Smooth muscle cell of the brain vasculature (primary cell): ENCODE measurements around the gene NFATC2IP.
"Not testable (repeated sequence)": the region's sequence is repeated elsewhere in the genome, so short reads cannot be mapped to it uniquely, and the experiment has no call there.

Experiments used
- DNase-seq: peaks from one replicate; pipeline ENCODE4 v3.0.0-alpha.2; 2012; ENCODE audit warnings: low read depth, low spot score

Gene NFATC2IP

DNA sequence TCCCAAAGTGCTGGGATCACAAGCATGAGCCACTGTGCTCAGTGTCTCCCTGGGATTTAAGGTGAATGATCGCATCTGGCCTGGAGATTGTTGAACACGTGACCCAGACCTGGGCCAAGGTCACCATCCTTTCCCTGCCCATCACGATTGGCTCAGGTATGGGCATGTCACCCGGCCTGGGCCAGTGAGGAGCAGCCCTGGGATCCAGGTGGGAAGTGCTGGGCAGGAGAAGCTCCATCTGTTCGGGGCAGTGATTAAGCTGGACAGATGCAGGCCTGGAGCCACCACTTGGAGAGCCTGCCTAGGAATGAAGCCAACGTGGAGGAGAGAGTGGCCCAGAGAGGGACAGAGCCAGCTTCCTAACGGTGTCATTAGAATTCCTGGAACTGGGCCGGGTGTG, 41.0 kb downstream of the NFATC2IP start:
- DNase-seq: no peak

DNA sequence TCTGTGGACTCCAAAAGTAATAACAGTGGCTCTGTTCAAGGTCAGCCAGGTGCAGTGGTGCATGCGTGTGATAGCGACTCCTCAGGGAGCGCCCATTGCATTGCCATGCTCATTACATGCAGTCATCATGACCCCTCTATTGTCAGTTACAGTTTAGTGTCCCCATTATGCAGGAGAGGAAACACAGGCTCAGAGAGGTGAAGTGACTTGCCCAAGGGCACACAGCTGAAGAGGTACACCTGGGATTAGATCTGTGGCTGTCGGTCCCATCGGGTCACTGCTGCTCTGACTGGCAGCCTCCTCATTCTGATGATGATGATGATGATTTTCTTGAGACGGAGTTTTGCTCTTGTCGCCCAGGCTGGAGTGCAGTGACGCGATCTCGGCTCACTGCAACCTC, 41.8 kb downstream of the NFATC2IP start:
- no peak for DNase-seq

DNA sequence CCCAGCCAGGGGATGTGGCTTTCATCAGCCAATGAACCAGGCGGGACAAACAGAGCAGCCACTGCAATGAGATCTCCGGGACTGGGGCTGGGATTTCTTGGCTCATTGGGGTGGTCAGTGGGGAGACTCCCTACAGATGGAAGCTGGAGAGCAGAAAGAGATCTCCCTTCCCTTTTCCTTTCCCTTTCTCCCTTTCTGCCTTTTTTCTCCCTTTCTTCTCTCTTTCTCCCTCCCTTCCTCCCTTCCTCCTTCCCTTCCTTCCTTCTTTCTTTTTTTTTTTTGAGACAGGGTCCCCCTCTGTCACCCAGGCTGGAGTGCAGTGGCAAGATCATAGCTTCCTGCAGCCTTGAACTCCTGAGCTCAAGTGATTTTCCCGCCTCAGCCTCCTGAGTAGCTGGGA, 48.1 kb downstream of the NFATC2IP start:
- DNase-seq: no peak

DNA sequence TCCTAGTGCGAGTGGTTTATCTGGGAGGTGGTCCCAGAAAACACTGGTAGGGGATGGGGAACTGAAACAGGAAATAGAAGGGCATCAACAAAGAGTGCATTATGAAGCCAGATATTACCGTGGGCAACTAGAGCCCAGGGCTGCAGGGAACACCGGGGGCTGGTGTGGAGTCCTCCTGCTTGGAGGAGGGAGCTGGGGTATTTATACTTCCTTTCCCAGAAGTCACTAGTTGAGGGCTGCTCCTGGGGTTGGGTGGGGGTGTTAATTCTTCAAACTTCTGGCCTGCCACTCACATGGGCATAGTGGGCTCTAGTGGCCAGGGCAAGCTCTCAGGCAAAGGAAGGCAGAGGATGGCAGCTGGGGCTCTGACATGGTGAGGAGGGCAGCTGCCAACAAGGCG, 48.8 kb downstream of the NFATC2IP start:
- no peak for DNase-seq

DNA sequence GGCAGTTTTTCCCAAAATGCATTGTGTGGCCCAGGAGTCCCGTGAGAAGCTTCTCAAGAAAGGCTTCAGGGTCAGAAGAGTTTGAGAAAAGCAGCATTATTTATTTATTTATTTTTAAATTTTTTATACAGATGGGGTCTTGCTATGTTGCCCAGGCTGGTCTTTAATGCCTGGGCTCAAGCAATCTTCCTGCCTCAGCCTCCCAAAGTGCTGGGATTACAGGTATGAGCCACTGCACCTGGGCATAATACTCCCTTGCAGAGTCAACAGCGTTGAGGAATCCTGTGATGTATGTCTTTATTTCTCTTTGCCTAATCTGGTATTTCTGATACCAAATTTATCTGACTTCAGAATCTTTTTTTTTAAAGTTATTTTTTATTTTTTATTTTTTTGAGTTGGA, 49.3 kb downstream of the NFATC2IP start:
- DNase-seq: no peak

DNA sequence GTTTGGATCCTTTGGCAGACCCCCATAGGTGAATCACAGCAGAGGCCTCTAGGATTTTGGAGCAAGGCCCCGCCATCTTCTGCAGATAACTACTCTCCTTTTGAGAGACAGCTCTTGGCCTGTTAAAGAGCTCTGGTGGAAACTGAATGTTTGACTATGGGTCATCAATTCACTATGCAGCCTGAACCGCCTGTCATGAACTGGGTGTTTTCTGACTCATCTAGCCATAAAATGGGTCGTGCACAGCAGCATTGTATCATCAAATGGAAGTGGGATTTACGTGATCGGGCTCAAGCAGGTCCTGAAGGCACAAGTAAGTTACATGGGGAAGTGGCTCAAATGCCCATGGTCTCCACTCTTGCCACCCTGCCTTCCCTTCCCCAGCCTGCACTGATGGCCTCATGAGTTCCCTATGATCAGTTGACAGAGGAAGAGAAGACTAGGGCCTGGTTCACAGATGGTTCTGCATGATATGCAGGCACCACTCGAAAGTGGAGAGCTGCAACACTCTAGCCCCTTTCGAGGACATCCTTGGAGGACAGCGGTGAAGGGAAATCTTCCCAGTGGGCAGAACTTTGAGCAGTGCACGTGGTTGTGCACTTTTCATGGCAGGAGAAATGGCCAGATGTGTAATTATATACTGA, 53.9 kb downstream of the NFATC2IP start:
- not testable (repeated sequence) for DNase-seq

DNA sequence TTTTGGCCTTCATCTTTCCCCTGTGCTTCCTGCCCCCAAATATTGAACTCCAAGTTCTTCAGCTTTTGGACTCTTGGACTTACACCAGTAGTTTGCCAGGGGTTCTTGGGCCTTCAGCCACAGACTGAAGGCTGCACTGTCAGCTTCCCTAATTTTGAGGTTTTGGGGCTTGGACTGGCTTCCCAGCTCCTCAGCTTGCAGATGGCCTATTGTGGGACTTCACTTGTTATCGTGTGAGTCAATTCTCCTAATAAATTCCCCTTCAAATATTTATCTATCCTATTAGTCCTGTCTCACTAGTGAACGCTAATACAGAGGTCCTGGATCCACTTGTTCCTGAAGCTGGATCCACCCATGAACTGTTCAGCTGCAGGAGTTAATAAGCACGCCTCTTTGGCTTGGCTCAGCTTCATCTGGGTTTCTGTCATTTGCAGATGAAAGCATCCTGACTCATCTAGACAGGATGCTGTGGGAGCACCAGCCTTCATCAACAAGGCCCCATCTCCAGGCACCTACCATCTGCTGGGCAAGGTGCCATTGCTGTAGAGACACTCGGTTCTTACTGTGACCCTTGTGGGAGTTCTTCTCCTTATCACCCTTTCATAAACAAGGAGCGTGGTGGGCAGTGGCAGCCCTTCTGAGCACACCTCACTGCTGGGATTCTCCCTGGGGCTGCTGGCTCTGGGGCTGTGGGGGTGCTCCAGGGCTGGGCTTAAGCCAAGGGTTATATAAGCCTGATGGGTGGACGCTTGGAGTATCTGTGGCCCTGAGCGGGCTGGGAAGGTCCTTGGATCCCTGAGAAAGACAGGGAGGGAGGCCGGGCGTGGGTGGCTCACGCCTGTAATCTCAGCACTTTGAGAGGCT, 57.2 kb downstream of the NFATC2IP start:
- no peak for DNase-seq

DNA sequence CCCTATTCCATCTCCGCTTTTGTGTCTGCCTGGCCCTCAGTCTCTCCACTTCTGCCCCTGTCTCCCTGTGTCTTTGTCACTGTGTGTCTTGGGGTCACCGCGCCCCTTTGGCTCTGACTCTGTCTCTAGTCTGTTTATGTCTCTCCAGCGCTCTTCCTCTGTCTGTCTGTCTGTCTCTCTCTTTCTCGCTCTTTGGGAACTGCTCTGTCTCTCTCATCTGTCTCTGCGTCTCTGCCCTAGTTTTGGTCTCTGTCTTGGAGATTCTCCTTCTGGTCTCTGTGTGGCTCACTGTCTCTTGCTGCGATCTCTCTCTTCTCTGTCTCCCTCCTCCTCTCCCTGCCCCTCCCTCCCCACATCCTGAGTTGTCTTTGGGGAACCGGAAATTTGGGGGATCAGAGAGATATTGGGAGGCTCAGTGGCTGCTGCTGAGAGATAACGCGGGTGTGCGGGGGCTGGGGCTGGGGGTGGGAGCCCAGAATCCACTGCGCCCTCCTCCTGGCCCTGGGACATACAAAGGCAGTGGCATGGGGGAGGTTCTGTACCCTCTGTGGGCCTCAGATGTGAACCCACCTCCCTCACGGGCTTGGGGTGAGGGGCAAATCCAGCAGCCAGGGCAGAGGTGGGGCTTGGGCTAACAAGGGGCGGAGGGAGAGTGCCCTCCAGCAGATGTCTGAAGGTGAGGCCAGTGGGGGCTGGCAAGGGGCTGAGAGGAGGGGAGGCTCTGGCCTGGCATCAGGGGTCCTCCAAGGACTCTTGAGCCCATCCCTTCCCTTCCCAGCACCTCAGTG, 58.5 kb downstream of the NFATC2IP start:
- no peak for DNase-seq

DNA sequence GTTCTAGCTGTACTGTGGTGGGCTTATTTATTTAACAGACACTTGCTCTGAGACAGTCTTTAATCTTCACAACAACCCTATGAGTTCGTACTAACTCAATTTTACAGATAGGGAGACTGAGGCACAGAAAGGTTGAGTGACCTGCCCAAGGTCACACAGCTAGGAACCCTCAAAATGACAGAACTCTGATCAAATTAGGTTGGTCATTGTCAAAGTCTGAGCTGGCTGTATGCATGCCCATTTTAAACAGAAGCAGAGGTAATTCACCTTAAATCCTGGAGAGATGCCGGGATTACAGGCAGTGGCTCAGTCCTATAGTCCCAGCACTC, 59.1 kb downstream of the NFATC2IP start:
- DNase-seq: no peak

DNA sequence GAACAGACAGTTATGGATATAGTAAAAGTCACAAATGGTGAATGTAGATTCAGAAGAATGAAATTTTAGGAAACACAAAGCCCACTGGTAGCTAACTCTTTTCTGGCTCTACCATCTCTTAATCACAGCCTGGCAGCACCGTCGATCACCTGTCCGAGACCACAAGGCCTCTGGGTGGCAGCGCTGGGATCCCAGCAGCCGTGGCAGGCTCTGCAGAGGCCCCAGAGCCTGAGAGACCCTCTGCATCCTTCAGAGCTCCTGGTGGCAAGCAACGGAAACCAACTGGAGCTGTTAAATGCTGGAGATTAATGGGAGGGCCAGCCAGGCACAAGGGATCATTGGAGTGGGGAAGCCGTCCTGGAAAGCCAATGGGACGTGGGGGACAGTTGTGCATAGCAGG, 60.4 kb downstream of the NFATC2IP start:
- DNase-seq: no peak

DNA sequence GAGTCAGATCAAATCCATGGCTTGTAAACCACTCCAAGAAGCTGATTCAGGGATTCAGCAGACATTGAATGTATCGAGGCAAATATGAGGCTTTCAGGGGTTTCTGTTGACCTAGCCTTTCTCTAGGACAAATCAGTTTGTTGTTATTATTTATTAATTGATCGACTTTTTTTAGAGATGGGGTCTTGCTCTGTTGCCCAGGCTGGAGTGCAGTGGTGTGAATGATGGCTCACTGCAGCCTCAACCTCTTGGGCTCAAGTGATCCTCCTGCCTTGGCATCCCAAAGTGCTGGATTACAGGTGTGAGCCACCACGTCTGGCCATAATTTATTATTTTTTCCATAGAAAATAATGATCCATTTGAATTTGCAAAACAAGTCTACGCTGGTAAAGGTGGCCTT, 61.1 kb downstream of the NFATC2IP start:
- no peak for DNase-seq

DNA sequence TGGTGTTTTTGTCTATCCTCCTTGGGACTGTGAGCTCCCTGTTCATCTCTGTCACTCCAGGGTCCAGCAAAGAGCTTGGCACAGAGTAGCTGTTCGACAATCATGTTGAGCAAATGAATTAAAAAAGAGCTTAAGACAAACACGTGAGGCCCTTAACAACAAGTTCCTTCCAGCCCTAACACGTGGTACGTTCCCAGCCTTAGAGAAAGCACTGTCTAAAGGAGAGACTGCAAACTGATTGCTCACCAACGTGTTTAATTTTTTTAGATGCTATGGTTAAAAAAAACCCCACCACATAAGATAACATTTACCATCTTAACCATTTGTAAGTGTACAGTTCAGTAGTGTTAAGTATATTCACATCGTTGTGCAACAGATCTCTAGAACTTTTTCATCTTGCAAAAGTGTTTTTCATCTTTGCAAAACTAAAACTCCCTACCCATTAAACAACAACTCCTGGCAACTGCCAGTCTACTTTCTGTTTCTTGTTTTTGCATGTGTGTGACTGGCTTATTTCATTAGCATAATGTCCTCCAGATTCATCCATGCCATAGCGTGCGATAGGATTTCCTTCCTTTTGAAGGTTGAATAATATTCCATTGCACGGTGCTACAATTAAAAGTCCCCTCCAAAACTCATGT, 62.3 kb downstream of the NFATC2IP start:
- no peak for DNase-seq

DNA sequence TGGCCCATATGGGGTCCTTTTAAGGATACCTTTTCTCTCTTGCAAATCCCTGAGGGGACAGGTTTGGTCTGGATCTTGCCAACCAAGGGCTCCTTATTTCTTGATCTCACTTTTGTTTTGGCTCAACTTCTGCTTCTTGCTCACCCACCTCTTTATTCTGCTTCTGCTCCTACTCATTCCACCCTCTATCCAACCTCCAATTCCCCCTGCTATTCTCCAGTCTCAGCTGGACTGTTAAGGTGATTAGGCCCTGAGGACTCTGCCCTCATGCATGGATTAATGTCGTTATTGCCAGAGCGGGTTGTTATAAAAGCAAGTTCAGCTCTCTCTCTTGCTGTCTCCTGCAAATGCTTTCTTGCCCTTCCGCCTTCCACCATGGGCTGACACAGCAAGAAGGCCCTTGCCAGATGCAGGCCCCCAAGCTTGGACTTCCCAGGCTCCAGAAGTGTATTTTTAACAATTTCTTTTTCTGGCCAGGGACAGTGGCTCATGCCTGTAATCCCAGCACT, 63.9 kb downstream of the NFATC2IP start:
- no peak for DNase-seq
